IMR-90 (cell line): Measurements from ENCODE around the gene MAPKAPK5.

Source experiments
- CHD1 ChIP-seq: IDR thresholded peaks from 2 replicates; pipeline ENCODE4 v1.6.1; 2012; ENCODE audit warnings: low read depth, low read length, improper control_type of control experiment
- FOS ChIP-seq: fragments of 150-350 bp; IDR thresholded peaks from 2 replicates; pipeline ENCODE4 v1.6.1; 2016; ENCODE audit warnings: low read depth, low read length
- MAFK ChIP-seq: IDR thresholded peaks from 2 replicates; pipeline ENCODE4 v1.6.1; 2012; ENCODE audit warnings: low read depth, low read length, improper control_type of control experiment
- MAZ ChIP-seq: IDR thresholded peaks from 2 replicates; pipeline ENCODE4 v1.6.1; 2012; ENCODE audit warnings: low read depth, mild to moderate bottlenecking, low read length, improper control_type of control experiment, moderate library complexity, borderline replicate concordance
- MXI1 ChIP-seq: IDR thresholded peaks from 2 replicates; pipeline ENCODE4 v1.6.1; 2012; ENCODE audit warnings: low read depth, mild to moderate bottlenecking, low read length, moderate library complexity, borderline replicate concordance
- POLR2A ChIP-seq: IDR thresholded peaks from 2 replicates; pipeline ENCODE4 v1.6.1; 2012; ENCODE audit warnings: mild to moderate bottlenecking, low read depth, low read length
- RAD21 ChIP-seq: IDR thresholded peaks from 2 replicates; pipeline ENCODE4 v1.6.1; 2012; ENCODE audit warnings: low read length, improper control_type of control experiment
- TF ChIP-seq, protein P1 (sequence below): conservative IDR thresholded peaks from 2 replicates; pipeline ENCODE4 v1.5.1; 2012; ENCODE audit warnings: mild to moderate bottlenecking, low read depth, low read length, improper control_type of control experiment
- TF ChIP-seq, protein P2 (sequence below): fragments of 150-350 bp; IDR thresholded peaks from 2 replicates; pipeline ENCODE4 v1.6.1; 2017; ENCODE audit warnings: mild to moderate bottlenecking, antibody characterized with exemption, low read length, low read depth

DNA sequence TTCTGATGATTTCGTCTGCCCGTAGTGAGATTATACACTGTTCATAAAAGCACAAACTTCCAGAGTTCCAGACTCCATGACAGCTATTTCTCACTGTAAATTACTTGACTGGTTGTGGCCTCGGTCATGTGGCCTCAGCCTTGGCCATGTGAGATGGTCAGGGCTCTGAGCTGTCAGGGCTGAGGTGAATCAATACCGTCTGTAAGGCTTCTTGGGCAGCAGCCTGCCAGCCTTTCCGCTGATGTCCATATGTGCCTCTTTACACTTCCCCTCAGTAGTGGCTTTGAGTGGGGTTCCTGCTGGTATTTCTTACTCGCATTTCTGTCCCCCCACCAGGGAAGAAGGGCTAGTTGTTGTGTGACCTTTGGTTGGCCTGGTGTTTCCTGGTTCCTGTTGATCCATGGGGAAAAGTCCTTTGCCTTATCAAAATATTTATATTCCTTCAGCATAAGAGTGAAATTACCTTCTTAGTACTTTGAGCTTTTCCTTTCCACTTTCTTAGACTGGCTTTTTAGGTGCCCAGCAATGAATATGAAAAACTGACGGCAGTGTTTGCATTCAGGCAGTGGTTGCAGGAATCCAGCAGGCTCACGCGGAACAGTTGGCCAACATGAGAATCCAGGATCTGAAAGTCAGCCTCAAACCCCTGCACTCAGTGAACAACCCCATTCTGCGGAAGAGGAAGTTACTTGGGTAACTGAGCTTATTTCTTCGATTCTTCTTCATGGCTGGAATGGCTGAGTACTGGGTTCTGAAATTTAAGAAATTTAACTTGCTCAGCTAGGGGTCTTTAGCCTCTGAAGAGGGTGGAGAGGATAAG lies 46.1 kb downstream of the MAPKAPK5 start:
- TF ChIP-seq, protein P1, sequence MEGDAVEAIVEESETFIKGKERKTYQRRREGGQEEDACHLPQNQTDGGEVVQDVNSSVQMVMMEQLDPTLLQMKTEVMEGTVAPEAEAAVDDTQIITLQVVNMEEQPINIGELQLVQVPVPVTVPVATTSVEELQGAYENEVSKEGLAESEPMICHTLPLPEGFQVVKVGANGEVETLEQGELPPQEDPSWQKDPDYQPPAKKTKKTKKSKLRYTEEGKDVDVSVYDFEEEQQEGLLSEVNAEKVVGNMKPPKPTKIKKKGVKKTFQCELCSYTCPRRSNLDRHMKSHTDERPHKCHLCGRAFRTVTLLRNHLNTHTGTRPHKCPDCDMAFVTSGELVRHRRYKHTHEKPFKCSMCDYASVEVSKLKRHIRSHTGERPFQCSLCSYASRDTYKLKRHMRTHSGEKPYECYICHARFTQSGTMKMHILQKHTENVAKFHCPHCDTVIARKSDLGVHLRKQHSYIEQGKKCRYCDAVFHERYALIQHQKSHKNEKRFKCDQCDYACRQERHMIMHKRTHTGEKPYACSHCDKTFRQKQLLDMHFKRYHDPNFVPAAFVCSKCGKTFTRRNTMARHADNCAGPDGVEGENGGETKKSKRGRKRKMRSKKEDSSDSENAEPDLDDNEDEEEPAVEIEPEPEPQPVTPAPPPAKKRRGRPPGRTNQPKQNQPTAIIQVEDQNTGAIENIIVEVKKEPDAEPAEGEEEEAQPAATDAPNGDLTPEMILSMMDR: no peak
- no peak for TF ChIP-seq POLR2A
- TF ChIP-seq RAD21: no peak
- no peak for TF ChIP-seq MXI1
- no peak for TF ChIP-seq MAFK
- TF ChIP-seq MAZ: no peak
- TF ChIP-seq, protein P2, sequence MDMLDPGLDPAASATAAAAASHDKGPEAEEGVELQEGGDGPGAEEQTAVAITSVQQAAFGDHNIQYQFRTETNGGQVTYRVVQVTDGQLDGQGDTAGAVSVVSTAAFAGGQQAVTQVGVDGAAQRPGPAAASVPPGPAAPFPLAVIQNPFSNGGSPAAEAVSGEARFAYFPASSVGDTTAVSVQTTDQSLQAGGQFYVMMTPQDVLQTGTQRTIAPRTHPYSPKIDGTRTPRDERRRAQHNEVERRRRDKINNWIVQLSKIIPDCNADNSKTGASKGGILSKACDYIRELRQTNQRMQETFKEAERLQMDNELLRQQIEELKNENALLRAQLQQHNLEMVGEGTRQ: no peak
- TF ChIP-seq CHD1: no peak
- TF ChIP-seq FOS: no peak
